Measurements from ENCODE around the gene PKP3.
"Not testable (repeated sequence)": the region's sequence is repeated elsewhere in the genome, so short reads cannot be mapped to it uniquely, and the experiment has no call there.

Gene PKP3

GRCh38 chr11:432501-433100 is 38.6 kb downstream of the PKP3 start:
- DNase-seq: no peak

DNA sequence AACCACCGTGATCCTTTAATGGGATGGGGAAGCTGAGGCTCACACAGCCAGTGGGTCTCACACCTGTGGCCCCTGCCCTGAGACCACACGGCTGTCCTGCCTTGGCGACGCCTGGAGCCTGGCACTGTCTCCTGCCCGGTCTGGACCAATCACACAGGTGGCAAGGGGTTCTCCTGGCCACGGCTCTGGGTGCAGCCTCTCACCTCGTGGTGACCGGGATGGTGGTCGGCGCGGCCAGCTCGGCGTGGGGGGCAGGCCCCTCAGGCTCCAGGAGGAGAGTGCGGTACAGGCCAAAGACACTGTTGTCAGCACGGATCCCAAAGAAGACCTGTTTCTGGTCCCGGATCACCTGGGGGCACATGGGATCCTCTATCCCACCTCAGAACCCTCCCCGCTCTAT is 39.1 kb downstream of the PKP3 start:
- DNase-seq: no peak

DNA sequence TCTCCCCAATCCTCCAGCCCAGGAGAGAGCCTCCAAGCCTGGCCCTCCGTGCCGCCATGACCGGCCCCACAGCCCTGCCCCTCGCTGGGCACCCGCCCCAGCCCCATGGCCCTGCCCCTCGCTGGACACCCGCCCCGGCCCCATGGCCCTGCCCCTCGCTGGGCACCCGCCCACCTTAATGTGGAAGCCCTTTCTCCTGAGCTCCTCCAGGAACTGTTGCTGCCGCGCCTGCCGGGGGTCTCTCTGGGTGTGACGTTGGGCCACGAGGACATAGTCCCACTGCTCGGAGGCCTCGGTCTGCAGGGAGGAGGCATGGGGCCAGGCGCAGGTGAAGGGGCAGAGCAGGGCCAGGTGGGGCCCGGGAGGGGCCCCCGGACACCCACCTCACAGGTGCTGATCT is 39.6 kb downstream of the PKP3 start:
- no peak for DNase-seq

GRCh38 chr11:434496-434895 is 40.5 kb downstream of the PKP3 start:
- no peak for DNase-seq

DNA sequence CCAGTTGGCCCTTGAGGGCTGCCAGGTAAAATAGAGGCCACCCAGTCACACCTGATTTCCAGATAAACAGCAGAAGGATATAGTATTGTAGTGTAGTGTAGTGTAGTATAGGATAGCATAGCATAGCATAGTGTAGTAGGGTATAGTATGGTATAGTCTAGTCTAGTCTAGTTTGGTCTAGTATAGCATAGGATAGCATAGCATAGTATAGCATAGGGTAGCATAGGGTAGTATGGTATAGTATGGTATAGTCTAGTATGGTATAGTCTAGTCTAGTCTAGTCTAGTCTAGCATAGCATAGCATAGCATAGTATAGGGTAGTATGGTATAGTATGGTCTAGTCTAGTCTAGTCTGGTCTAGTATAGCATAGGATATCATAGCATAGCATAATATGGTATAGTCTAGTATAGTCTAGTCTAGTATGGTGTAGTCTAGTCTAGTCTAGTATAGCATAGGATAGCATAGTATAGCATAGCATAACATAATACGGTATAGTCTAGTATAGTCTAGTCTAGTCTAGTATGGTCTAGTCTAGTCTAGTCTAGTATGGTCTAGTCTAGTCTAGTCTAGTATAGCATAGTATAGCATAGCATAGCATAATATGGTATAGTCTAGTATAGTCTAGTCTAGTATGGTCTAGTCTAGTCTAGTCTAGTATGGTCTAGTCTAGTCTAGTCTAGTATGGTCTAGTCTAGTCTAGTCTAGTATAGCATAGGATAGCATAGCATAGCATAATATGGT is 41.2 kb downstream of the PKP3 start:
- DNase-seq: not testable (repeated sequence)

GRCh38 chr11:437228-437870 is 43.3 kb downstream of the PKP3 start:
- DNase-seq: no peak

- no peak for DNase-seq
Observed at GRCh38 chr11:438101-438844, 44.3 kb downstream of the PKP3 start.

DNA sequence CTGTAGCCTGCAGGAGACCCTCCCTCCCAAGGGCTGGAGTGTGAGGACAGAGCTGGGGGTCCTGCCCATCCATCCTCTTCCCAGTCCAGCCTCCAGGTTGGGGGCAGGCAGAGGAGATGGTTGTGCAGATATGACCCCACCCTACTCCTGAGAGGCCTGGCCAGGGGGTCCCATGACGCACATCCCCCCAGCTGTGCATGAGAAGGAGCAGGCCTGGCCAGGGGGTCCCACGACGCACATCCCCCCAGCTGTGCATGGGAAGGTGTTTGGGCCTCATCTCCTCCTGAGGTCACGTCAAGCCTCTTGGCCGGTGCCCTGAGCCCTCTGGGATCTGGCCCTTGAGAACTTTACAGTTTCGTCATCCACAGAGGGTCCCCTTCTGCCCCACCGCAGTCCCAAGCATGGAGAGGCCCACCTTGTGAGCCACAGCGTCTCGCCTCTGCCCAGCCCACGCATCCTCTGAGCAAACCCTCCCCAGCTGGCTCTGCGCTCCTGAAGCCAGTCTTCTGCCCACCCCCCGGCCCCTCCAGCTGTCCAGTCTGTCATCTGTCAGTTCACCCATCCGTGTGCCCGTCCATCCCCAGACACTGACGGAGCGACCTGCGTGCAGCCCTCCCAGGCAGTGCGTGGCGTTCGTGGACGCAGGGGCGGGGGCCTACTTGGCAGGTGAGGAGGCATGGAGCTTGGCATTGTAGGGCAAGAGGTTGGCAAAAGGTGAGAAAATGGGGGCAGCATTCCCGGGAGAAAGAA is 45.5 kb downstream of the PKP3 start:
- DNase-seq: no peak

- no peak for DNase-seq
Observed at GRCh38 chr11:440065-441042, 46.3 kb downstream of the PKP3 start.

GRCh38 chr11:441043-441417 is 47.0 kb downstream of the PKP3 start:
- DNase-seq: no peak

DNA sequence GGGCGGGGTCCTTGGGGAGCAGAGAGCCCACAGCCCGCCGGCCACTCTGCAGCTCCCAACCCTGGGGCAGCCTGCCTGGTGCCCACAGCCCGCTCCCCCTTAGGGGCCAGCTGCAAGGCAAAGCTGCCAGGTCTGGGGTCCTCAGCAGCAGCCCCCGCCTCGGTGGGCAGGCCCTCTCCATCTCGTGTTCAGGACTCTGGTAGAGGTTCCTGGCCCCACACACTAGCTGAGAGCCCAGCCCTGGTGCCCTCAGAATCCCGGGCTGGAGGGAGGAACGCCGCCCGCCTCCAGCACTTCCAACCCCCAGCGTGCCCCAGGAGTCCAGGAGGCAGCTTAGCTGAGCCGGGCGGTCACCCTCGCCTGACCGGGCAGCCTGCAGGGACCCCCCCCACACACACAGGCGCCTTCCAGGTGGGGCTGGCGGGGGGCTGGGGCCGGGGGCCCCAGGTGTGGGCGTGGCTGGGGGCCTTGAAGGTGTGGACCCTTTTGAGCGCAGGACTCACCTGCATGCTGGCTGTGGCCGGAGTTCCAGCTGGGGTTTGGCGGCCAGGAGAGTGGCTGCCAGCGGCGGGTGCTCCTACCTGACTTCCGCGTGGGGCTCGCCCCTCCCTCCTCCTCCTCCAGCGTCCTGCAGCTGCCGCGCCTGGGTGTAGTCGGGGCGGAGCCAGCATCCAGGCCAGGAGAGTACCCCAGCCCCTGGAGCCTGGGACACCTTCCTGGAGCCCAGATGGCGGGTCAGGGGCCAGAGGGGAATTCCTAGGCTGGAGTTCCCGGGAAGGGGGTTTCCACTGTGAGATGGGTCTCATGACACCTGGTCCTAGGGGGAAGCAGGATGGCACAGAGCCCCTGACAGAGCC is 47.6 kb downstream of the PKP3 start, which contains the start of gene ANO9:
ANO9 (minus strand) TSS at position 594 of the 857 bp plus-strand sequence; CDS start at position 509, 85 bp downstream.
- peak; percentile 39 for DNase-seq

- no peak for DNase-seq
Observed at GRCh38 chr11:442611-443081, 48.6 kb downstream of the PKP3 start.

- no peak for DNase-seq
Observed at GRCh38 chr11:443542-444199, 49.7 kb downstream of the PKP3 start.

DNA sequence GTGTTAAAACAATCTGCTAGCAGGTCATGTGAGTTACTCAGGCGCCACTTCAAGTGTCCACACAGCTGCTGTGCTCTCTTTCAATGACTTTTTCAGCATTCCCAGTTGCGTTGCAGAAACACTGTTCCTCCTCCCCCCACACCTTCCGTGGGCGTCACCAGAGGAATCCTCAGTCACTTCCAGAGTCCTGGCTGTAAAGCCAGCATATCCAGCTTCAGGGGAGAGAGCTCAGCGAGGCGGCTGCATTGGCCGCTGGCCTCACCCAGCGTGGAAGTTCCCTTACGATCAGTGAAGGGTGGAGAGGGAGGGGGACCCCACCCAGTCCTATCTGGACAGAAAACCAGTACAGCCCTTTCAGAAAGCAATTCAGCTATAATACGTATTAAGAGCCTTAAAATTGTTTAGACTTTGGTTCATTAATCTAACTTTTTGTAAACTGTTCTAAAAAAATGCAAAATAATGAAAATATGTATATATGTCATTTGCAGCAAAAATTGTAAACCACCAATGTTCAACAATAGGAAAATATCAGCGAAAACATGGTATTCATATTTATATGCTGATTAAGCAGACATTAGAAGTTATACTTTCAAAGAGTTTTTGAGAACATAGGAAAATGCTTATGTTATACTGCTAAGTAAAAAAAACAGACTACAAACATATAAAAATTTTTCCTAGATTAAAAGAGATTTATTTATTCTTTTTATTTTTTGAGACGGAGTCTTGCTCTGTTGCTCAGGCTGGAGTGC is 50.6 kb downstream of the PKP3 start:
- DNase-seq: no peak

- no peak for DNase-seq
Observed at GRCh38 chr11:445765-446588, 52.0 kb downstream of the PKP3 start.

- DNase-seq: no peak
Observed at GRCh38 chr11:446891-447290, 52.9 kb downstream of the PKP3 start.

GRCh38 chr11:447923-448731 is 54.1 kb downstream of the PKP3 start:
- peak; percentile 87 for DNase-seq
